GM21825 (cell line): ENCODE data around the gene P3H3.

Source experiments
- ATAC-seq: cut with Tn5 transposase; IDR thresholded peaks from one replicate; pipeline ENCODE4 v1.9.1; 2021; ENCODE audit warnings: mild to moderate bottlenecking, moderate library complexity; ENCODE audit not compliant: unreplicated experiment

The P3H3 gene

GRCh38 chr12:6826125-6826733 is 2.0 kb upstream of the P3H3 start:
- no peak for ATAC-seq

GRCh38 chr12:6826734-6827436 is 1.3 kb upstream of the P3H3 start:
- no peak for ATAC-seq

- no peak for ATAC-seq
Observed at GRCh38 chr12:6827437-6827911, 733 bp upstream of the P3H3 start.

GRCh38 chr12:6828781-6829535 is 751 bp downstream of the P3H3 start:
- ATAC-seq: no peak

GRCh38 chr12:6829536-6830220 is 1.5 kb downstream of the P3H3 start:
- ATAC-seq: no peak

- ATAC-seq: no peak
Observed at GRCh38 chr12:6830286-6830890, 2.2 kb downstream of the P3H3 start.

GRCh38 chr12:6830999-6831398 is 2.8 kb downstream of the P3H3 start:
- no peak for ATAC-seq

- no peak for ATAC-seq
Observed at GRCh38 chr12:6831450-6831995, 3.3 kb downstream of the P3H3 start.

GRCh38 chr12:6832125-6832524 is 3.9 kb downstream of the P3H3 start:
- ATAC-seq: no peak

- no peak for ATAC-seq
Observed at GRCh38 chr12:6833189-6833890, 5.1 kb downstream of the P3H3 start.

- ATAC-seq: no peak
Observed at GRCh38 chr12:6834254-6834653, 6.0 kb downstream of the P3H3 start.

GRCh38 chr12:6834873-6835272 is 6.7 kb downstream of the P3H3 start:
- no peak for ATAC-seq

- ATAC-seq: no peak
Observed at GRCh38 chr12:6836851-6837250, 8.6 kb downstream of the P3H3 start.

GRCh38 chr12:6837370-6838060 is 9.3 kb downstream of the P3H3 start:
- ATAC-seq: no peak

- no peak for ATAC-seq
Observed at GRCh38 chr12:6838854-6839253, 10.6 kb downstream of the P3H3 start.

GRCh38 chr12:6839482-6840201 is 11.4 kb downstream of the P3H3 start:
- ATAC-seq: peak; percentile 62

GRCh38 chr12:6840330-6840729 is 12.1 kb downstream of the P3H3 start:
- ATAC-seq: no peak

GRCh38 chr12:6840761-6841515 is 12.7 kb downstream of the P3H3 start, which contains the start of gene GNB3:
GNB3 (plus strand) TSS chr12:6840925; CDS start chr12:6841288, 363 bp downstream.
- no peak for ATAC-seq
